Measurements from ENCODE around the gene SZRD1.

SZRD1 gene

DNA sequence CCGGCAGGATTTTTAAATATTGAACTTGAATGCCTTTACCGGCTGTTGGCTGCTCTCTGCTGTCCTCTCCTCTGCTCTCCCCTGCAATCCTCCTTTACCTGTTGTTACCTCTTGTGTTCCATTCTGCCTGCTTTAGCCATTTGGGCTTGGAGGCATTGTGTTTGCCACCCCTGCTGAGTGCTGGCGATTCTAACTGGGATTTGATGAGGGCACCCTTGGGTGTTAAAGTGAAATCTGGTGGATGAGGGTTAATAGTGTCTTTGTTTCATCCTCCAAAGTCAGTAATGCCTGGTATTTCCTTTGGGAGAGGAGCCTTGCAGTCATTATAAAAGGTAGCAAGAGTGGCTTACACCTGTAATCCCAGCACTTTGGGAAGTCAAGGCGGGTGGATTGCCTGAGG lies 9.9 kb downstream of the SZRD1 start:
- H3K4me1 ChIP-seq (ENCODE audit: insufficient read depth, low read length, poor library complexity, severe bottlenecking), result peaks cover 11% of the 10 kb centered on the region
- H3K36me3 ChIP-seq (ENCODE audit: insufficient read depth, low read length), result no peaks in the 10 kb centered on the region
- peaks cover 70% of the 10 kb centered on the region for H4K20me1 ChIP-seq (ENCODE audit: insufficient read depth, low read length, poor library complexity, severe bottlenecking)

DNA sequence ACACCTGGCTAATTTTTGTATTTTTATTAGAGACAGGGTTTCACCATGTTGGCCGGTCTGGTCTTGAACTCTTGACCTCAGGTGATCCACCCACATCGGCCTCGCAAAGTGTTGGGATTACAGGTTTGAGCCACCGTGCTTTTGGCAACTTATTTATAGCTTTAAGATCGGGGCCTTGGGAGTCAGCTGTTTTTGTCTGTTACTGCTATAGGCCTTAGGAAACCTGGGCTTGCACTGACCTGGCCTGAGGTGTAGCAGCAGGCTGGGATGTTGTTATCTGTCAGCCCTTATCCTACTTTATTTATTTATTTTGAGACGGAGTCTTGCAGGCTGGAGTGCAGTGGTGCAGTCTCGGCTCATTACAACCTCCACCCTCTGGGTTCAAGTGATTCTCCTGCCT lies 11.4 kb downstream of the SZRD1 start:
- Histone ChIP-seq H3K36me3 (ENCODE audit: insufficient read depth, low read length) (no peaks in the 10 kb centered on the region), H2AFZ (ENCODE audit: low read length) (no peak overlapping the region), H3K9ac (ENCODE audit: low read depth, low read length, poor library complexity, severe bottlenecking) (no peak overlapping the region), H3K4me2 (ENCODE audit: low read depth, low read length, poor library complexity, severe bottlenecking) (no peak overlapping the region), H3K9me2 (replicated peaks; ENCODE audit: low read depth, low read length) (no peaks in the 10 kb centered on the region), H3F3A (ENCODE audit: low read depth) (no peaks in the 10 kb centered on the region), H3K4me1 (ENCODE audit: insufficient read depth, low read length, poor library complexity, severe bottlenecking) (peaks cover 11% of the 10 kb centered on the region), H3K4me3 (ENCODE audit: low read length, poor library complexity, severe bottlenecking) (no peak overlapping the region), H4K20me1 (ENCODE audit: insufficient read depth, low read length, poor library complexity, severe bottlenecking) (peaks cover 67% of the 10 kb centered on the region), H3K9me3 (ENCODE audit: insufficient read depth, low read depth, low read length) (no peaks in the 10 kb centered on the region), H3K79me2 (ENCODE audit: insufficient read depth, low read length) (peaks cover 100% of the 10 kb centered on the region), H3K27me3 (ENCODE audit: insufficient read depth, low read length, poor library complexity, severe bottlenecking) (no peaks in the 10 kb centered on the region)
- no peak for TF ChIP-seq EZH2phosphoT487 (IDR thresholded peaks at IDR 0.05; ENCODE audit: borderline replicate concordance)
- TF ChIP-seq, protein P1, sequence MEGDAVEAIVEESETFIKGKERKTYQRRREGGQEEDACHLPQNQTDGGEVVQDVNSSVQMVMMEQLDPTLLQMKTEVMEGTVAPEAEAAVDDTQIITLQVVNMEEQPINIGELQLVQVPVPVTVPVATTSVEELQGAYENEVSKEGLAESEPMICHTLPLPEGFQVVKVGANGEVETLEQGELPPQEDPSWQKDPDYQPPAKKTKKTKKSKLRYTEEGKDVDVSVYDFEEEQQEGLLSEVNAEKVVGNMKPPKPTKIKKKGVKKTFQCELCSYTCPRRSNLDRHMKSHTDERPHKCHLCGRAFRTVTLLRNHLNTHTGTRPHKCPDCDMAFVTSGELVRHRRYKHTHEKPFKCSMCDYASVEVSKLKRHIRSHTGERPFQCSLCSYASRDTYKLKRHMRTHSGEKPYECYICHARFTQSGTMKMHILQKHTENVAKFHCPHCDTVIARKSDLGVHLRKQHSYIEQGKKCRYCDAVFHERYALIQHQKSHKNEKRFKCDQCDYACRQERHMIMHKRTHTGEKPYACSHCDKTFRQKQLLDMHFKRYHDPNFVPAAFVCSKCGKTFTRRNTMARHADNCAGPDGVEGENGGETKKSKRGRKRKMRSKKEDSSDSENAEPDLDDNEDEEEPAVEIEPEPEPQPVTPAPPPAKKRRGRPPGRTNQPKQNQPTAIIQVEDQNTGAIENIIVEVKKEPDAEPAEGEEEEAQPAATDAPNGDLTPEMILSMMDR (conservative IDR thresholded peaks at IDR 0.05; ENCODE audit: low read length), result no peak

More for the DNA sequence above, 9.9 kb downstream of the SZRD1 start:
- no peak overlapping the region for H2AFZ ChIP-seq (ENCODE audit: low read length)
- H3K27me3 ChIP-seq (ENCODE audit: insufficient read depth, low read length, poor library complexity, severe bottlenecking), result no peaks in the 10 kb centered on the region
- no peaks in the 10 kb centered on the region for H3K9me3 ChIP-seq (ENCODE audit: insufficient read depth, low read depth, low read length)
- no peak overlapping the region for H3K9ac ChIP-seq (ENCODE audit: low read depth, low read length, poor library complexity, severe bottlenecking)
- peaks cover 98% of the 10 kb centered on the region for H3K79me2 ChIP-seq (ENCODE audit: insufficient read depth, low read length)
- TF ChIP-seq, protein P1 (conservative IDR thresholded peaks at IDR 0.05; ENCODE audit: low read length), result no peak
- TF ChIP-seq EZH2phosphoT487 (IDR thresholded peaks at IDR 0.05; ENCODE audit: borderline replicate concordance), result no peak
- H3K4me2 ChIP-seq (ENCODE audit: low read depth, low read length, poor library complexity, severe bottlenecking), result no peak overlapping the region
- H3F3A ChIP-seq (ENCODE audit: low read depth), result no peaks in the 10 kb centered on the region
- no peaks in the 10 kb centered on the region for H3K9me2 ChIP-seq (replicated peaks; ENCODE audit: low read depth, low read length)
- H3K4me3 ChIP-seq (ENCODE audit: low read length, poor library complexity, severe bottlenecking), result no peak overlapping the region

DNA sequence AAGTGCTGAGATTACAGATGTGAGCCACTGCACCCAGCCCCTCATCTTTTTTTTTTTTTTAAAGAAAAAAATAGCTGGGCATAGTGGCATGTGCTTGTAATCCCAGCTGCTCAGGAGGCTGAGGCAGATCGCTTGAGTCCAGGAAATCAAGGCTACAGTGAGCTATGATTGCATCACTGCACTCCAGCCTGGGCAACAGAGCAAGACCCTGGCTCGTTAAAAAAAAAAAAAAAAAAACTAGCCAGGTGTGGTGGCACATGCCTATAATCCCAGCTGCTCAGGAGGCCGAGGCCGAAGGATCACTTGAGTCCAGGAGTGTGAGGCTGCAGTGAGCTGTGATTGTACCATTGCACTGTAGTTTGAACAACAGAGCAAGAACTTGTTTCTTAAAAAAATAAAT lies 13.8 kb downstream of the SZRD1 start:
- no peaks in the 10 kb centered on the region for H3K27me3 ChIP-seq (ENCODE audit: insufficient read depth, low read length, poor library complexity, severe bottlenecking)
- TF ChIP-seq, protein P1 (conservative IDR thresholded peaks at IDR 0.05; ENCODE audit: low read length), result no peak
- no peak for TF ChIP-seq EZH2phosphoT487 (IDR thresholded peaks at IDR 0.05; ENCODE audit: borderline replicate concordance)
- H3K4me1 ChIP-seq (ENCODE audit: insufficient read depth, low read length, poor library complexity, severe bottlenecking), result no peaks in the 10 kb centered on the region
- no peak overlapping the region for H3K4me2 ChIP-seq (ENCODE audit: low read depth, low read length, poor library complexity, severe bottlenecking)
- H3K36me3 ChIP-seq (ENCODE audit: insufficient read depth, low read length), result no peaks in the 10 kb centered on the region; the same call in 1 of the 2 replicates
- peaks cover 99% of the 10 kb centered on the region for H3K79me2 ChIP-seq (ENCODE audit: insufficient read depth, low read length)
- no peaks in the 10 kb centered on the region for H3K9me2 ChIP-seq (replicated peaks; ENCODE audit: low read depth, low read length)
- H3K9ac ChIP-seq (ENCODE audit: low read depth, low read length, poor library complexity, severe bottlenecking), result no peak overlapping the region
- H3F3A ChIP-seq (ENCODE audit: low read depth), result no peaks in the 10 kb centered on the region
- no peak overlapping the region for H2AFZ ChIP-seq (ENCODE audit: low read length)
- peaks cover 65% of the 10 kb centered on the region for H4K20me1 ChIP-seq (ENCODE audit: insufficient read depth, low read length, poor library complexity, severe bottlenecking)
- no peaks in the 10 kb centered on the region for H3K9me3 ChIP-seq (ENCODE audit: insufficient read depth, low read depth, low read length)
- H3K4me3 ChIP-seq (ENCODE audit: low read length, poor library complexity, severe bottlenecking), result no peak overlapping the region
